ENCODE results near the gene PHYKPL.

PHYKPL gene

DNA sequence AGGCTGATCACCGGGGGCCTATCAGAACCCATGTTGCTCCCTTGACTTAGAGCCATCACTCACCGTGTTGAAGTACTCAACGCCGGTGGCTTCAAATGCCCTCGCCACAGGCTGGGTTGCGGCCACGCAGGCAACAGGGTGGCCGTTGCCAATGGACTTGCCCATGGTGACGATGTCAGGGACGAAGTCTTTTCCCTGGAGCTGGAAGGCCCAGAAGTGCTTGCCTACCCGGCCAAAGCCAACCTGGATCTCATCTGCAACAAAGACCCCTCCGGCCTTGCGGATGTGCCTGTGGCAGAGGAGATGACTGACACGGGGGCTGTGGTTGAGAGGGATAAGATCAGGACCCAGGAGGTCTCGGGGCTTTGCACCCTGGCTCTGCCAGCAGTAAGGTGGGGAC, 10.3 kb downstream of the PHYKPL start:
- no peak overlapping the region for H3K27ac Mint-ChIP-seq
- H3K27me3 Mint-ChIP-seq (ENCODE audit: low read depth) = no peaks in the 10 kb centered on the region
- TF ChIP-seq, protein P1, sequence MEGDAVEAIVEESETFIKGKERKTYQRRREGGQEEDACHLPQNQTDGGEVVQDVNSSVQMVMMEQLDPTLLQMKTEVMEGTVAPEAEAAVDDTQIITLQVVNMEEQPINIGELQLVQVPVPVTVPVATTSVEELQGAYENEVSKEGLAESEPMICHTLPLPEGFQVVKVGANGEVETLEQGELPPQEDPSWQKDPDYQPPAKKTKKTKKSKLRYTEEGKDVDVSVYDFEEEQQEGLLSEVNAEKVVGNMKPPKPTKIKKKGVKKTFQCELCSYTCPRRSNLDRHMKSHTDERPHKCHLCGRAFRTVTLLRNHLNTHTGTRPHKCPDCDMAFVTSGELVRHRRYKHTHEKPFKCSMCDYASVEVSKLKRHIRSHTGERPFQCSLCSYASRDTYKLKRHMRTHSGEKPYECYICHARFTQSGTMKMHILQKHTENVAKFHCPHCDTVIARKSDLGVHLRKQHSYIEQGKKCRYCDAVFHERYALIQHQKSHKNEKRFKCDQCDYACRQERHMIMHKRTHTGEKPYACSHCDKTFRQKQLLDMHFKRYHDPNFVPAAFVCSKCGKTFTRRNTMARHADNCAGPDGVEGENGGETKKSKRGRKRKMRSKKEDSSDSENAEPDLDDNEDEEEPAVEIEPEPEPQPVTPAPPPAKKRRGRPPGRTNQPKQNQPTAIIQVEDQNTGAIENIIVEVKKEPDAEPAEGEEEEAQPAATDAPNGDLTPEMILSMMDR (IDR thresholded peaks at IDR 0.05; ENCODE audit: unreplicated experiment in 3 of 3) = no peak
- H3K4me3 Mint-ChIP-seq = no peak overlapping the region
- H3K36me3 Mint-ChIP-seq (ENCODE audit: low read depth) = peaks cover 60% of the 10 kb centered on the region
- no peaks in the 10 kb centered on the region for H3K9me3 Mint-ChIP-seq
- peaks cover 13% of the 10 kb centered on the region for H3K4me1 Mint-ChIP-seq

DNA sequence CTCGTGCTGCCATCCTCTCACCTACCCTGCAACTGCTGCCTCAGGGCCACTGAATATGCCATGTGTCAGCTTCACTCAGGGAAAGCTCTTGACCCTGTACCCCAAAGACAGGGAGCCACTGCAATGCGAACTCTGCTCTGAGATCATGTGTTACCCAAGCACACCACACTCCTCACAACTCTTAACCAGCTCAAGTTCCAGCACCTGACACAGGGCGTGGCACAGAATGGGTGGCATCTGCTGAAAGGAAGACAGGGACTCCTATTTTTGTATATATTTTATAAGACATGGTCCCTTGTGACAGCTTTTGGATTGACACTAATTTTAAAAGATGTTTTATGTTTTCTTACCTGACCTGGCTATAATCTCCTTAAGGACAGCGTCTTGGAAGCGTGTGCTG, 10.7 kb downstream of the PHYKPL start:
- Mint-ChIP-seq H3K27me3 (ENCODE audit: low read depth) (no peaks in the 10 kb centered on the region), H3K4me1 (peaks cover 13% of the 10 kb centered on the region), H3K9me3 (no peaks in the 10 kb centered on the region), H3K36me3 (ENCODE audit: low read depth) (peaks cover 57% of the 10 kb centered on the region), H3K4me3 (no peak overlapping the region), H3K27ac (no peak overlapping the region)
- TF ChIP-seq, protein P1 (IDR thresholded peaks at IDR 0.05; ENCODE audit: unreplicated experiment in 3 of 3) = no peak

DNA sequence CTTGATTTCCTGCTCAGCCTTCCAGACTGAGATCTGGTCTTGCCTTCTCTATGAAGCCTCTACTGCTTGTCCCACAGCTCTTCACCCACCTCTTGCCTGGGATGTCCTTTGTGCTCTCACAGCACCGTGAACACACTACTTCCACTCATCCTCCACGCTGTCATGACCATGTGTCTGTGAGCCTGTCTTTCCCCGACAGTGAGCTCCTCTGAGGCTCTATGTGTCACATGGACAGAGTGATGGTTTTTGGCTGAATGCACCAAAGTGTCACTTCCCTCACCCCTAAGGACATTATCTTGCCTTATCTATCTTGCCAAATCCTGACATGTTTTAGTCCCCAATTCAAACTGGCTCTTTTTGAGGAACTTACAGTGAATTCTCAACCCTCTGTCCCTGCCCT, 11.3 kb downstream of the PHYKPL start:
- peaks cover 13% of the 10 kb centered on the region for H3K4me1 Mint-ChIP-seq
- no peaks in the 10 kb centered on the region for H3K9me3 Mint-ChIP-seq
- peaks cover 57% of the 10 kb centered on the region for H3K36me3 Mint-ChIP-seq (ENCODE audit: low read depth)
- TF ChIP-seq, protein P1 (IDR thresholded peaks at IDR 0.05; ENCODE audit: unreplicated experiment in 3 of 3) = no peak
- no peak overlapping the region for H3K4me3 Mint-ChIP-seq
- H3K27ac Mint-ChIP-seq = no peak overlapping the region
- H3K27me3 Mint-ChIP-seq (ENCODE audit: low read depth) = no peaks in the 10 kb centered on the region

DNA sequence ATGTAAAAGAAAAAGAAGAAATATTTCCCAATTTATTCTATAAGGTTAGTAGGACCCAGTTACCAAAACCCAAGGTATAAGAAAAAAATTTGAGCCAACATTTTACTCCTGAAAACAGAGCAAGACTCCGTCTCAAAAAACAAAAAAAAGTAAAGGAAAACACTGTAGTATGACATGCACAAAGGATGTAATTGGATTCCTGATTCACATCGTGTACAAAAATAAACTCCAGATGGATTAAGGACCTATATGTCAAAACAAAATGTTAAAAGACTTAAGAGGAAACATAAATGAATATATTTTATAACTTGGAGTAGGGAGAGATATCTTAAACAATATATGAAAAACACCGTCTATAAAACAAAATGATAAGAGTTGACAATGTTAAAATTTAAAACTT, 13.8 kb downstream of the PHYKPL start:
- TF ChIP-seq, protein P1 (IDR thresholded peaks at IDR 0.05; ENCODE audit: unreplicated experiment in 3 of 3) = no peak
- Mint-ChIP-seq H3K4me3 (no peak overlapping the region), H3K27ac (no peak overlapping the region), H3K27me3 (ENCODE audit: low read depth) (no peaks in the 10 kb centered on the region), H3K4me1 (peaks cover 14% of the 10 kb centered on the region), H3K9me3 (no peaks in the 10 kb centered on the region), H3K36me3 (ENCODE audit: low read depth) (peaks cover 63% of the 10 kb centered on the region)

DNA sequence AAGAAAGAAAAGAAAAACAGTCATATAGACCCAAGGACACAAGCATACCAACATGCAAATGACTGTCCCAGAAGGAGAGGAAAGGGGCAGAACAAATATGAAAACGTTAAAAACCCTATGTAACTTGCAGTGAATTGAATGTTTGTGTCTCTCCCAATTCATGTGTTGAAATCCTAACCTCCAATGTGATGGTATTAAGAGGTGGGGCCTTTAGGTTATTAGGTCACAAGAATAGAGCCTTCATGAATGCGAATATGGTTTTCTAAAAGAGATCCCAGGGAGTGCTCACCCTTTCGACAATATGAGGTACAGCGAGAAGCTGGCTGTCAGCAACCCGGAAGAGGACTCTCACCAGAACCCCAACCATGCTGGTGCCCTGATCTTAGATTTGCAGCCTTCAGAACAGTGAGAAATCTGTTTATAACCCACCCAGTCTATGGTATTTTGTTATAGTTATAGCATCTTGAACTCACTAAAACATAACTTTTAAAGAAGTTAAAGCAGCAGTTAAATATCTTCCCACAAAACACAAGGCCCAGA, 14.3 kb downstream of the PHYKPL start:
- Mint-ChIP-seq H3K4me3 (no peak overlapping the region), H3K36me3 (ENCODE audit: low read depth) (peaks cover 65% of the 10 kb centered on the region), H3K27me3 (ENCODE audit: low read depth) (no peaks in the 10 kb centered on the region), H3K4me1 (peaks cover 18% of the 10 kb centered on the region), H3K9me3 (no peaks in the 10 kb centered on the region), H3K27ac (no peak overlapping the region)
- TF ChIP-seq, protein P1 (IDR thresholded peaks at IDR 0.05; ENCODE audit: unreplicated experiment in 3 of 3) = no peak

DNA sequence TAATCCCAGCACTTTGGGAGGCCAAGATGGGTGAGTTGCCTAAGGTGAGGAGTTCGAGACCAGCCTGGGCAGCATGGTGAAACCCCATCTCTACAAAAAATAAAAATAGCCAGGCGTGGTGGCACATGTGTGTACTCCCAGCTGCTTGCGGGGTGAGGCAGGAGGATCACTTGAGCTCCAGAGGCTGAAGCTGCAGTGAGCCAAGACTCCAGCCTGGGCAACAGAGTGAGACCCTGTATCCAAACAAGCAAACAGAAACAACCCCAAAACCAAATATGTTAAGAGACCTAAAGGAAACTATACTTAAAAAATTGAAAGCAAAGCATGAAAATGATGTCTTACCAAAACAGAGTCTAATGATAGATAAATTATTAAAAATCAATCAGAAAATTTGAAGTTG, 15.8 kb downstream of the PHYKPL start:
- Mint-ChIP-seq H3K4me3 (no peak overlapping the region), H3K4me1 (peaks cover 14% of the 10 kb centered on the region), H3K36me3 (ENCODE audit: low read depth) (peaks cover 69% of the 10 kb centered on the region), H3K27me3 (ENCODE audit: low read depth) (no peaks in the 10 kb centered on the region), H3K9me3 (no peaks in the 10 kb centered on the region), H3K27ac (no peak overlapping the region)
- TF ChIP-seq, protein P1 (IDR thresholded peaks at IDR 0.05; ENCODE audit: unreplicated experiment in 3 of 3) = no peak
